Measurements from ENCODE around the gene C22orf39.
"Not testable (repeated sequence)": the region's sequence is repeated elsewhere in the genome, so short reads cannot be mapped to it uniquely, and the experiment has no call there.

Gene C22orf39

DNA sequence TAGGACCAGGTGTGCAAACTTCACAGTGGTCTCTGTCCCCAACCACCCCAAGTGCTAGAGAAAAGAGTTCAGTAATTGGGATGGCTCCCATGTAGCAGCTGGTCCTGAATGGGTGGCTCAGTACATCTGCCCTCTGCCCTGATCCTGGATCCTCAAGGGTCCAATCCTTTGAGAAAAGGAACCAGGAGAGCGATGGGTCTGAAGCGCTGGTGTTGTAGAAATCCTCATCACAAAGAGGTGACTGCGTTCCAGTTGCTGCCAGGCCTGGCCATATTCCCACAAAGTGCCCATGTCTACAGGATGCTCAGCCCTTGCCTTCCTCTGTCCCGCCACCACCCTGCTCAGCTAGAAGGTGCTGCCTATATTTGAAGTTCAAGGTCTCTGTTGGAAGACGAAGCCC, 6.2 kb upstream of the C22orf39 start:
- no peak for DNase-seq (ENCODE audit: low read depth in 2 of 2)

DNA sequence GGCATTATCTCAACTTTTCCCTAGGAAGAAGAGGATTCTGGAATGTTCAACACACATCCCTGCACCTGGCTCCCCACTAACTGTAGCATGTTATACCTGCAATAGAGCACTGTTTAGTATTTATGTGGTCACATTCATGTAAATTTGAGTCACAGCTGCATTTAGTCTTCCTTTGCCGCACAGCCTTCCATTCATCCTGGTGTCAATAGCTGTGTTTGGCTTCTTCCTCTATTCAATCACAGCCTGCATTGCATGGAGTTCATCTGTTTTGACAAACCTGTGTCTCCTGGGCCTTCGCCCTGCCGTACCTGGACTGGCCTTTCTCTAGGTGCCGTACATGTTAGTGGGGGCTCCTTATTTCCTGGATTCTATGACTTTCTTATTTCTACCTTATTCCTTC, 4.1 kb upstream of the C22orf39 start:
- DNase-seq (ENCODE audit: low read depth in 2 of 2), result no peak

DNA sequence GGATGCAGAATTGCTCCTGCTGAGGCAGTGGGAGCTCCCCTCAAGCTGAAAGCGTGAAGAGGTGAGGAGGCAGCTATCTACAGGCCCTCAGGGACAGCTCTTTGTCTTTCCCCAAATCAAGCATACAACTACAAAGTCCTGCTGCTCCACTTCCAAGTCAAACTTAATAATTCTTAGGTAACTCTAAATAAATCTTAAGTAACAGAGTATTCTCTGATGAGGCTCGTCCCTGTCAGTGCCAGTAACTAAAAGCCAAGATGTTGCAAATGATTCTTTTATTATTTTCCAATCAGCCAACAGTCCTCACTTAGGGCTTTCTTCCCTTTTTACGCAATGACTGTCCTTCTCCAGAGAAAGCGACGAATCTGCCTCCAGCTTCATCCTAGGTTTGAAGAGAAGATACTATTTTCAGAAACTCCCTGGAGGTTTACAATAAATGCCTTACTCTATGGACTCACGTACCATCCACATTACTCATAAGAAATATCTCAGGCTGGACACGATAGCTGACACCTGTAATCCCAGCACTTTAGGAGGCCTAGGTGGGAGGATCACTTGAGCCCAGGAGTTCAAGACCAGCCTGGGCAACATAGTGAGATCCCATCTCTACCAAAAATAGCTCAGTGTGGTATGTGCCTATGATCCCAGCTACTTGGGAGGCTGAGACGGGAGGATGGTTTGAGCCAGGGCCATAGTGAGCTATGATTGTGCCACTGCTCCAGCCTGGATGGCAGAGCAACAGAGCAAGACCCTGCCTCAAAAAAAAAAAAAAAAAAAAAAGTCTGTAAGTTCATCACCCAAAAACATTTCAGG, 3.1 kb upstream of the C22orf39 start:
- DNase-seq (ENCODE audit: low read depth in 2 of 2), result no peak

DNA sequence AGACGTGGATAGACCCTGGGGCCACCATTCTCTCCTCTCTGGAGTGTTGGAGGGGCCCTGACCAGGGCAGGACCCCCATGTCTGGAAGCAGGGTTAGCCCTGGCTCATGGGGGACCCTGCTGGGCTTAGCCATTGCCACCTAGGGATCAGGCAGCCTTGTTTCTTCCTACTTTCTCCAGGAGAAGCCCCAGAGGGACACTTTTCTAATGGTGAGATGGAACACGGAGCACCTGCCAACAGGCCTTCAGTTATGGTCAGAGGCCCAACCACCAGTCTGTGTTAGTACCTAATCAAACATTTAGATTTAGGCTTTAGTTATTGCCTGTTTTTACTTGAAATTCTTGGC, 1.9 kb upstream of the C22orf39 start:
- DNase-seq (ENCODE audit: low read depth in 2 of 2), result no peak

DNA sequence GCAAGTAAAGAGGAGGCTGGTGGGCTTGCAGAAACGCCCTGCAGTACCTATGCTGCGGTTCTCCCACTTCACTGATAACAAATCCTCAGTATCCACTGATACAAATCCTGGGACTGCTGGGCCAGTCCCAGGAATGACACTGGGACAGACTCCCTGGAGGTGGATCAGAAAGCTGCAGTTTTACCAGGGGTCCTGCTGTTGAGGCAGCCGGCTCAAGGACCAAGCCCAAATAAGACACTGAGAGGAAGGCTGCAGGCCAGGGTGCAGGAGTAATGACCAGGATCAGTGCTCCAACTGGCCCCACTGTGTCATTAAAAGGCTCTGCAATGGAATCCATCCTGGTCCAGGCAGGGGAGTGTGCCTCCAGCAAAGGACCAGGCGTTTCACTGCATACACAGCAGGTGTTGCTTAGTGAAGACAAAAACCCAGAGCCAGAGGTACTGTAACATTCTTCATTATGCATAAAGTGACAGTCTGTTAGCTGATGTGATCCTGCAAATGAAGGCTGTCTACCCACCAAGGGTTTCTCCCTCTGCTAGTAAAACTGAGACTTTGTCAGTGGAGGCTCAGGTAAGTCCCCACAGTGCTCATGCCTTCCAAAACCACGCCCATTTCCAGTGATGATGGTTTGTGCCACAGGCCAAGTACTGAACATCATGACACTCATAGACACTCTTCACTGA, 1.4 kb upstream of the C22orf39 start:
- no peak for DNase-seq (ENCODE audit: low read depth in 2 of 2)

DNA sequence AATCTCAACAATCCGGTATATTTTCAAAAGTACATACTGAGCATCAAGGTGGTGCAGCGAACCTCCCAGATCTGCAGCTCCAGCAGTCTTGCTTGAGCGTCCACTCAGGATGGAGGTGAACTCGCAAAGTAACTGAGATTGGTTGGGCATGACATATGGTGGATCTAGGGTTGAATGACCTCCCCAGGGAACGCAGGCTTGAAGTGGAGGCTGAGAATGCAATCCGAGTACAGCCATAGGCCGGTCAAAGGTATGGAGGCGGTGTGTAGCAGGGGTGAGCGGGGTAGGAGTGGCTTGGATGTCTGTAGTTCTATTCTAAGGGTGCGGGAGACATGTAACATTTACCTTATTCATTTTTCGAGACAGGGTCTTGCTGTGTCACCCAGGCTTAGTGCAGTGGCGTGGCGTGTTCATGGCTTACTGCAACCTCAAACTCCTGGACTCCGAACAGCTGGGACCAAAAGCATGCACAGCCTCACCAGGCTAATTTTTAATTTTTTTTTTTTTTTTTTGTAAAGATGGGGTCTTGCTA, 631 bp upstream of the C22orf39 start:
- no peak for DNase-seq (ENCODE audit: low read depth in 2 of 2)

DNA sequence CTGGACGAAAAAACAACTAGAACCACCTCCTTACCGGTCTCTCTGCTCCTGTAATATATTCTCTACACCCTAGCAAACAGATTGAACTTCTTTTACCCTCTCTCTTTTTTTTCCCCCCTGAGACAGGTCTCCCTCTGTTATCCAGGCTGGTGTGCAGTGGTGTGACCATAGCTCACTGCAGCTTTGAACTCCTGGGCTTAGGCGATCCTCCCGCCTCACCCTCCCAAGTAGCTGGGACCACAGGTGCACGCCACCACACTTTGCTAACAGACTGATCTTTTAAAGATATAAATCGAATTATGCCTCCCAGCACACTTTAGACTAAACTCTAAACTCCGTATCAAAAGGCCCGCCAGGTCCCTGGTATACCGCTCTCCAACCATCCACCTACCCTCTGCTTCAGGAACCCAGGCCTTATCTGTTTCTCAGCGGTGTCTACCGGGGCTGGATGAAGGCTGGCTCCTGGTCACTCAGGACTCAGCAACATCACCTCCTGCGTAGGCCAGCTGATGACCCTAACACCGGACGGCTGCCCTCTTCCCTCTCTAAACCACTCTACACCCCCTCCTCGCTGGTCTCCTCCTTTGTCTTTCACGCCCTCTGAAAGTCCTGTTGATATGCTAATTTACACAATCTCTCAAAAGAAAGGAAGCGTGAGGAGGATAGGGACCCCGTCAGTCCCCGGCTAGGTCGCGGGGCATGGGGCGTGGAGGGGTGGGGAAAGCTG, 745 bp downstream of the C22orf39 start:
- DNase-seq (ENCODE audit: low read depth in 2 of 2), result no peak

DNA sequence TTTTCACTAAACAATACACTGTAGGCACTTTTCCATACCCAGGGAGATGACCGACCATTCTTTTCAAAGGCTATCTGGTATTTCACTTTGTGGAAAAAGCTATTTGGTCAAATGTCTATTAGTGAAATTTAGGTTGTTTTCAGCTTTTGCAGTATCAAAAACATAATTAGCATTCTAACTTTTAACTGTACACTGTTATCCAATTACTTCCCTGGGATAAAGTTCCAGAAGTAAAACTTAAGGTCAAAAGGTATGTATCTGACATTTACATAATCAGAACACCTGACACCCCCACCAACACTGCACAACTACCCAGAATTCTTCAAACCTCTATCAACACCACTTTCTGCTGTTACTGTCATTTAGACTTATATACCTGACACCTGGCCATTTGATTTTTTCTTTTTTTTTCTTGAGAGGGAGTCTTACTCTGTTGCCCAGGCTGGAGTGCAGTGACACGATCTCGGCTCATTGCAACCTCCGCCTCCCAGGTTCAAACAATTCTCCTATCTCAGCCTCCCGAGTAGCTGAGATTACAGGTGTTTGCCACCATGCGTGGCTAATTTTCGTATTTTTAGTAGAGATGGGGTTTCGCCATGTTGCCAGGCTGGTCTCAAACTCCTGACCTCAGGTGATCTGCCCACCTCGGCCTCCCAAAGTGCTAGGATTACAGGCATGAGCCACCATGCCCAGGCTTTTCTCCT, 2.1 kb downstream of the C22orf39 start:
- not testable (repeated sequence) for DNase-seq (ENCODE audit: low read depth in 2 of 2)

DNA sequence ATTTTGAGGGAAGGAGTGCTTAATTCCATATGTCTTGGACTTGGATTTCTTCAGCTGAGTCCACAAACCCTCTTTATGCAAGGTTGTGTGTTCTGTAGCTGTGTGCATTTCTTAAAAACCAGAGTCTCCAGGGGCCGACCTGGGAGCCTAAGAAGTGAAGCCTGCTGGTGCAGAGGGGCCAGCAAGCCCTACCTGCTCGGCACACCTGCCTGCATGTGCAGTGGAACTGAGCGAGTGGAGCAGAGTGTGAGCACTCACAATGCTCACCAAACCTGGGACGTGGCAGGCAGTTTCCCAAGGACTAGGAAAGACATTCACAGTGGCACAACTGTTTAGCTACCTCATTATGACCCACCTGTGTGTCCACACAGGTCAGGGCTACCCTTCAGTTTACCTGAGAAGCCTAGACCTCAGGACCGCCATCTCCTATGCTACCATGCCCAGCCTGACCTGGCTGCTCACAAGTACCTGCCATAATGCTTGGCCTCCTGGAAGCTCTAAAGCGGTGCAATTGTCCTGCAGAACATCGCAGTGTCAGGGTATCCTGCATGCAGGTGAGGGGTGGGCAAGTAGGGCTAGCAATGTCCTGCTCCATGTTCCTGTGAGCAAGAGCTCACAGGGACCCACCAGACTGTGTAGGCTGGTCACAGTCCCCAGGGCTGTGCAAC, 3.8 kb downstream of the C22orf39 start:
- no peak for DNase-seq (ENCODE audit: low read depth in 2 of 2)

DNA sequence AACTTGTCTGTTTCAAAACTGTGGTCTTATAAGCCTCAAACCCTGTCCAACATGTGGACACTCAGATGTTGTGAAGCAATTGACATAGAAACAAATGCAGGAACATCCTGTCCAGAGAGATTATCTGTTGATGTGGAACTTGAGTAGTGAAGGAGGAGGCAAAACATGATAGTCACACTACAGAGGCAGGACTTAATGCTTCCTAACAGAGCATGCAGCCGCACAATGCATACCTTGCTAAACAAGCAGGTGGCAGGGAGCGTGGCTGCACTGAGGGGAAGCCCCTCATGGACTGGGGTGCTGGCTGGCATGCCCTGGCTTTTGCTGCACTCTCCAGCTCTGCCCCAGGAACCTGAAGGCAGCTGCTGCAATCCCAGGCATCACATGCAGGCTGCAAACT, 5.3 kb downstream of the C22orf39 start:
- no peak for DNase-seq (ENCODE audit: low read depth in 2 of 2)

DNA sequence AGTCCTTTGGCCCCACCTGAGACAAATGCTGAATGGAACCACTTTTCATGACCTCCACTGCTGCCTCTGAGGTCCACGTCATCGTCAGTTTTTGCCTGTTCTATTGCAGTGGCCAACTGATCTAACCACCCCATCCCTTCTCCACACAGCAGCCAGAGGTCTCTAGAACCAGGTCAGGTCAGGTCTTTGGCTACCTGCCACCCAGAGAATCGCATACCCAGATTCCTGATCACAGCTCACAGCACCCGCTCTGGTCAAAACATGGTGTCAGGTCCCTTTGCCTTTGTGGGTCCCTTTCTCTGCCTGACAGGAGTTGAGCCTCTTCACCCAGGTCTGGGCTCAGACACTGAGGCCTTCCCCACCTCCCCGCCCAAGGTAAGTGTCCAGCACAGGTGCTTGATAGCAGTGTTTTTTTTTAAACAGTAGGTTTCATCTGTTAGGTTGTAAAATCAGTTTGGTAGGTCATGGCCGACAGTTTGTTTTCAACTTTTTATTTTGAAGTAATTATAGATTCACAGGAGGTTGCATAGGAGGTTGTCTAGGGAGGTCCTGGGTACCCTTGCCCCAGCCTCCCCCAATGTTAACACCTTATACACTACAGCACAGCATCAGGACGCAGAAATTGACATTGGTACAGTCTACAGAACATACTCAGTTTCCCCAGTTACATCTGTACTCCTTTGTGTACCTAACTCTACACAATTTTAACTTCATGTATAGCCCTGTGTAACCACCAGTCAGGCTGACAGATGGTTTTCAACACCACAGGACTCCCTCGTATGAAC, 6.9 kb downstream of the C22orf39 start:
- no peak for DNase-seq (ENCODE audit: low read depth in 2 of 2)

DNA sequence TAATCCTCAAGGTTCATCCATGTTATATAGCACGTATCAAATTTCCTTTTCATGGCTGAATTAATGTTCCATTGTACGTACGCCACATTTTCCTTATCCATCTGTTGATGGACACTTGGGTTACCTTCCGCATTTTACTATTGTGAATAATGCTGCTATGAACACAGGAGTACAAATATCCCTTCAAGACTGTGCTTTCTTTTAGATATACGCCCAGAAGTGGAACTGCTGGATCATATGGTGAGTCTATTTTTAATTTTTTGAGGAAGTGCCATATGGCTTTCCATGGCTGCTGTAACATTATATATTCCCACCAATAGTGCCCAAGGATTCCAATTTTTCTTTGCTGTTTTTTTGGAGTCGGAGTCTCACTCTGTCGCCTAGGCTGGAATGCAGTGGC, 9.2 kb downstream of the C22orf39 start:
- DNase-seq (ENCODE audit: low read depth in 2 of 2), result no peak

DNA sequence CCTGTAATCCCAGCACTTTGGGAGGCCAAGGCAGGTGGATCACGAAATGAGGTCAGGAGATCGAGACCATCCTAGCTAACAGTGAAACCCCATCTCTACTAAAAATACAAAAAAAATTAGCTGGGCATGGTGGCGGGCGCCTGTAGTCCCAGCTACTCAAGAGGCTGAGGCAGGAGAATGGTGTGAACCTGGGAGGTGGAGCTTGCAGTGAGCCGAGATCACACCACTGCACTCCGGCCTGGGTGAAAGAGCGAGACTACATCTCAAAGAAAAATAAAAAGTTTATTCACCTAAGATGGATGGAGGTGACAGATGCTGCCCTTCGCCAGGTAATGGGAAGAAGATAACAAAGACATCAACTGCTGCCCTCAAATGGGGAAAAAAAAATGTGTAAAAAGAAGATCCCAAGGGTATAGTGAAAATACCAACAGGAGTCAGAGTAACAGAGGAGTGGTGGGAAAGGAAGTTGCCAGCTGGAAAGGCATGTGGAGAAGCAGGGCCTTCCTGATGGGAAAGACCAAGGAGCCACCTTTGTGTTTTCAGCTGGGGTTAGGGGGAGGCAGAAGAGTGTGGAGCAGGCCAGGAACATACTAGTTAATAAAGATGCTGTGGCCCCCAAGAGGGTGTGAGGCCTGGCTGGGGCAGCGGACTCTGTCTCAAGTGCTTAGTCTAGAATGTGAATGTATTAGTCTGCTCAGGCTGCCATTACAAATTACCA, 10.9 kb downstream of the C22orf39 start:
- not testable (repeated sequence) for DNase-seq (ENCODE audit: low read depth in 2 of 2)

DNA sequence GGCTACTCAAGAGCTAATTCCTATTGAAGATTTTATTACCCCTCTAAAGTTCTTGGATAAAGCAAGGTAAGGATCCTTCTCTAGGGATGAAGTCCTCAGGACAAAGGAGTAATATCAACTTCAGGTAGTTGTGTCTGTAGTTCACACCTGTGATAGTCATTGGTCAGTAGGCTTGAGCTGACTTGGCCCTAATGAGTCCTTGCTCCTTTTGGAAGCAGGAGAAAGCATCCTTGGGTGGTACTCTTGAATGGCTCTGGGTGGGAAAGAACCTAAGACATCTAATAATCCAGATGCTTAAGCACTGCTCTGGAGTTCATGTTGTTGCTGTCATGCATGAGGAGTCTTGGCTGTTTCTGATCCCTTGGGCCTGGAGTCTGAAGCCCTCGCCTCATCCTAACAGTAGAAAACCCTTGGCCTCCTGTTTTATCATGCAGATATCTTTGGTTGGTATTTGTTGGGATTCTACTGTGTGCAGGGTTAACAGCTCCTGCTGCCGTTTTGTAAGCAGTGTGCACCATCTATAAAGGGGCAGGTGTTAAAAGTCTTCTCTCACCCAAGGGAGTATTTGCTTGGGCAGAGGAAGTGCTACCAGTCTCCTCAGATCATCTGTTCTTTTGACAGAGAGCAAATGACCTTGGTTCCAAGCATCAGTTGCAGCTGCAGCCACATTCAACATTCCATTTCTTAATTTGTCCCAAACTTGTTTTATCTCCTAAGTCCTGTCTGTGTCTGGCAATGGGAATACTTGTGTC, 12.5 kb downstream of the C22orf39 start:
- DNase-seq (ENCODE audit: low read depth in 2 of 2), result no peak

DNA sequence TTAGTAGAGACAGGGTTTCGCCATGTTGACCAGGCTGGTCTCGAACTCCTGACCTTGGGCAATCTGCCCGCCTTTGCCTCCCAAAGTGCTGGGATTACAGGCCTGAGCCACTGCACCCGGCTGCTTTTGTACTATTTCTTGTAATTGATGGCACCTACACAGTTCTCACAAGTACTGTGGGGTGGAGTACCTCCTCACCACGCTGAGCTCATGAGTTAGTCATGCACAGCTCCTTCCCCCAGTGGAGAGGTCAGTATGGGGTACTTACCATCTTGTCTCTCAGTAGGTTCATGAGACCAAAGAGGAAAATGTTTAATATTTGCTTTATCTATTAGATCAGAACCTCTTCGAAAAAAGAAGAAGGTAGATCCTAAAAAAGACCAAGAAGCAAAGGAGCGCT, 13.1 kb downstream of the C22orf39 start:
- no peak for DNase-seq (ENCODE audit: low read depth in 2 of 2)

DNA sequence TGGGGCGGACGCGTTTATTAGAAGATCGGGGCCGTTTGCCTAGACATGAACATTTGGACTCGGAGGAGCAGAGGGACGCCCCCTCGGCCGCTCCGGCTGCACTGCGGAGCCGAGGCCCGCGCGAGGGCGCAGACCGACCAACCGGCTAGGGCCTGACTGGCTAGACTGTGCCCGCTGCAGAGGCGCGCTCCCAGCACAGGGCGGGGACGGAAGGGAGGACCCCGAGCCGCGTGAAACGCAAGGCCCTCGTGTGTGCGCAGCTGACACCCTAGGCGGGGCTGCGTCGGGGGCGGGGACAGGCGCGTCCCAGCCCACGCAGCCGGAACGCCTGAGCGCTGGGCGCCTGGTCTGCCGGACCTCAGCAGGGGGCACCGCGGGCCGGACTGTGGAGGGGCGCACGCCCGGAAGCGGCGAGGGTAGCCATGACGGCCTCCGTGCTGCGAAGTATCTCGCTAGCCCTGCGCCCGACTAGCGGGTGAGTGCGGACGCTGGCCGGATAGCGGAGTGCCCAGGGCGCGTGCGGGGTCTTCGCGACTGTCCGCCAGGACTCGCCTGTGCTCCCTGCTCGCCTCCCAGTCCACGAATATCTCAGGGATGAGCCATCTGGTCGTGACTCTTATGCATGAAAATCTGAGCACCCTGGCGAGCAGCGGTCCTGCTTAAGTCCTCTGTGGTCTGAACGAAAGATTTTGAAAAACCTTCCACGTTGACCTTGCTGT, 15.2 kb downstream of the C22orf39 start, which contains the start of gene MRPL40:
MRPL40 (plus strand) TSS at position 413 of the 719 bp plus-strand sequence; CDS start at position 423, 10 bp downstream.
- peak; percentile 69 to 79 for DNase-seq (ENCODE audit: low read depth in 2 of 2)

DNA sequence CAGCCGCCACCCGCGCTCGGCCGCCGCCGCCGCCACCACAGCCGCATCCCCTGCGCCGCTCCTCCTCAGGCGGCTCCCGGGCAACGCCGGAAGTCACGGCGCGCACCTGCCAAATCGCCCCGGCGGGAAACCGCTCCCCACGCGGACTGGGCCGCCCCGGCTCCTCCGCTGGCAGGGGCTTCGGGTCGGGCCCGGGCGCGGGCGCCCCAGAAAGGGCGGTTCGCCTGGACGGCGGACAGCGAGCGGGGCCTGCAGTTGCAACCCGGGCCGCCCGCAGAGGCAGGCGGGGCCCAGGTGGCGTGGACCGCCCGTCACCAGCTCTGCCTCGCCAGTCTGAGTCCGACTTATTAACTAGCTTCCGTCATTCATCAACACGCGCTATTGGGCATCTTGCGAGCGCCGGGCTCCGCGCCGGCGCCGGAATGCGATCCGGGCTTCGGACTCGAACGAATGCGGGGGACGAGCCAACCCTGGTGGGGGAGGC, 15.8 kb downstream of the C22orf39 start, which contains the start of gene HIRA:
HIRA (minus strand) TSS at position 85 of the 484 bp plus-strand sequence. CDS start 257 bp downstream, outside the sequence.
- peak; percentile 71 to 75 for DNase-seq (ENCODE audit: low read depth in 2 of 2)
